Endodermal cell (in vitro differentiated cells): ENCODE data around the gene CLN5. TPM values are rescaled to one million over a fixed set of nuclear protein-coding genes. Genes with fewer than 3 reads are reported as not detected.

ENCODE experiments used
- DNase-seq: peaks from one replicate; pipeline ENCODE4 v3.0.0-alpha.2; 2017
- H3K27ac ChIP-seq: 2 replicates; pipeline ENCODE4 v1.5.1; 2013; ENCODE audit warnings: mild to moderate bottlenecking, low read depth, low read length, moderate library complexity
- H3K27me3 ChIP-seq: 2 replicates; pipeline ENCODE4 v1.6.1; 2013; ENCODE audit warnings: mild to moderate bottlenecking, low read length, moderate library complexity; ENCODE audit not compliant: insufficient read depth, control insufficient read depth, poor library complexity, severe bottlenecking
- H3K36me3 ChIP-seq: 2 replicates; pipeline ENCODE4 v1.7.0; 2013; ENCODE audit warnings: mild to moderate bottlenecking, low read length, moderate library complexity; ENCODE audit not compliant: control insufficient read depth, insufficient read depth
- H3K4me1 ChIP-seq: one replicate; pipeline ENCODE4 v1.7.0; 2013; ENCODE audit warnings: low read length; ENCODE audit not compliant: control insufficient read depth, insufficient read depth
- H3K4me3 ChIP-seq: 2 replicates; pipeline ENCODE4 v1.5.1; 2013; ENCODE audit warnings: mild to moderate bottlenecking, low read length, moderate library complexity
- H3K9ac ChIP-seq: 2 replicates; pipeline ENCODE4 v1.6.1; 2013; ENCODE audit warnings: mild to moderate bottlenecking, low read length, moderate library complexity; ENCODE audit not compliant: poor library complexity, severe bottlenecking; ENCODE audit errors: extremely low read depth
- H3K9me3 ChIP-seq: 2 replicates; pipeline ENCODE4 v1.6.1; 2013; ENCODE audit warnings: mild to moderate bottlenecking, low read length, moderate library complexity; ENCODE audit not compliant: control insufficient read depth
- H3K27ac Mint-ChIP-seq: 2 replicates; pipeline ENCODE4 v1.8.0; 2020; ENCODE audit warnings: mixed read lengths
- H3K27me3 Mint-ChIP-seq: 2 replicates; pipeline ENCODE4 v1.8.0; 2021; ENCODE audit warnings: mild to moderate bottlenecking, mixed read lengths; ENCODE audit not compliant: insufficient read depth
- H3K36me3 Mint-ChIP-seq: 2 replicates; pipeline ENCODE4 v1.8.0; 2020; ENCODE audit warnings: low read depth, mixed read lengths
- H3K4me1 Mint-ChIP-seq: 2 replicates; pipeline ENCODE4 v1.8.0; 2020; ENCODE audit warnings: mixed read lengths
- H3K4me3 Mint-ChIP-seq: 2 replicates; pipeline ENCODE4 v1.8.0; 2020; ENCODE audit warnings: mild to moderate bottlenecking, moderate library complexity, mixed read lengths
- H3K9me3 Mint-ChIP-seq: 2 replicates; pipeline ENCODE4 v1.8.0; 2020; ENCODE audit warnings: mild to moderate bottlenecking, mixed read lengths
- WGBS, 2 experiments: methylation state at CpG; one replicate each; pipeline versions ENCODE4 v1.1.5 to v1.1.7; 2013; ENCODE audit warnings: missing lambda C conversion rate in 2 of 2, mixed read lengths in 1 of 2; ENCODE audit not compliant: insufficient coverage in 1 of 2, insufficient read length in 1 of 2; 5-methylcytosine and 5-hydroxymethylcytosine counted together
- total RNA-seq, 2 donors: library from RNA; stranded (reverse); fragmentation: NEBNext Ultra II Directional in 1 of 2; extraction: Animal tissue kit (Norgen Biotek cat#: 25700) in 1 of 2; gene quantifications; 2 replicates in 1 of 2; 3 replicates in 1 of 2; pipeline ENCODE4 v1.2.1, GENCODE V29; 2021
- TF ChIP-seq, protein P1 (sequence below): fragments of 200-600 bp; sonication (generic); conservative IDR thresholded peaks from 2 replicates; pipeline ENCODE4 v1.5.0; 2021; ENCODE audit warnings: antibody characterized with exemption, mild to moderate bottlenecking

Gene CLN5
- total RNA-seq, 2 donors from 2014 or later, result 13.6 to 13.9 TPM

DNA sequence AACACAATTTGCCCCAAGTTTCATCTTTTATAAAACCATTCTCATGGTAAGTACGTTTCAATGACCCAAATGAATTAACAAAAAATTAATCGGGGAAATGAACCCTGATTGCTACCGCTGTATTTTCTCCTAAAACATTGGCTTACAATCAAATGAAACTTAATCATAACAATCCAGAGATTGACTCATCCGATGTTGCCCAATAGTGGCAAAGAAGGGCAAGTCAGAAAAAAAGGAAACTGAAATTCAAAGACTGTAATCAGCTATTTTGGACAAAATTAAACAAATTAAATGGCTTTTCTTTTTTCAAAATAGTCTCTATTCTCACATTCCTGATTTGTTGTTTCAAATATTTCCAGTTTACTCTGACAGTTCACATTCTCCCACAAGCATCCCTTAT is 47.4 kb upstream of the CLN5 start:
- 92 to 100% methylated on average over 2 to 4 of the region's 4 CpGs for WGBS, 2 experiments
- Mint-ChIP-seq H3K9me3 (no peaks in the 10 kb centered on the region), H3K4me1 (no peaks in the 10 kb centered on the region), H3K36me3 (no peaks in the 10 kb centered on the region), H3K27me3 (no peaks in the 10 kb centered on the region), H3K27ac (no peak overlapping the region), H3K4me3 (no peak overlapping the region)
- TF ChIP-seq, protein P1, sequence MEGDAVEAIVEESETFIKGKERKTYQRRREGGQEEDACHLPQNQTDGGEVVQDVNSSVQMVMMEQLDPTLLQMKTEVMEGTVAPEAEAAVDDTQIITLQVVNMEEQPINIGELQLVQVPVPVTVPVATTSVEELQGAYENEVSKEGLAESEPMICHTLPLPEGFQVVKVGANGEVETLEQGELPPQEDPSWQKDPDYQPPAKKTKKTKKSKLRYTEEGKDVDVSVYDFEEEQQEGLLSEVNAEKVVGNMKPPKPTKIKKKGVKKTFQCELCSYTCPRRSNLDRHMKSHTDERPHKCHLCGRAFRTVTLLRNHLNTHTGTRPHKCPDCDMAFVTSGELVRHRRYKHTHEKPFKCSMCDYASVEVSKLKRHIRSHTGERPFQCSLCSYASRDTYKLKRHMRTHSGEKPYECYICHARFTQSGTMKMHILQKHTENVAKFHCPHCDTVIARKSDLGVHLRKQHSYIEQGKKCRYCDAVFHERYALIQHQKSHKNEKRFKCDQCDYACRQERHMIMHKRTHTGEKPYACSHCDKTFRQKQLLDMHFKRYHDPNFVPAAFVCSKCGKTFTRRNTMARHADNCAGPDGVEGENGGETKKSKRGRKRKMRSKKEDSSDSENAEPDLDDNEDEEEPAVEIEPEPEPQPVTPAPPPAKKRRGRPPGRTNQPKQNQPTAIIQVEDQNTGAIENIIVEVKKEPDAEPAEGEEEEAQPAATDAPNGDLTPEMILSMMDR, result no peak
- H3K4me1 ChIP-seq, result no peaks in the 10 kb centered on the region
- H3K9ac ChIP-seq, result no peak overlapping the region
- DNase-seq, result no peak
- no peaks in the 10 kb centered on the region for H3K27me3 ChIP-seq
- no peak overlapping the region for H3K27ac ChIP-seq
- peaks cover 8% of the 10 kb centered on the region for H3K9me3 ChIP-seq
- H3K4me3 ChIP-seq, result no peak overlapping the region
- no peaks in the 10 kb centered on the region for H3K36me3 ChIP-seq

DNA sequence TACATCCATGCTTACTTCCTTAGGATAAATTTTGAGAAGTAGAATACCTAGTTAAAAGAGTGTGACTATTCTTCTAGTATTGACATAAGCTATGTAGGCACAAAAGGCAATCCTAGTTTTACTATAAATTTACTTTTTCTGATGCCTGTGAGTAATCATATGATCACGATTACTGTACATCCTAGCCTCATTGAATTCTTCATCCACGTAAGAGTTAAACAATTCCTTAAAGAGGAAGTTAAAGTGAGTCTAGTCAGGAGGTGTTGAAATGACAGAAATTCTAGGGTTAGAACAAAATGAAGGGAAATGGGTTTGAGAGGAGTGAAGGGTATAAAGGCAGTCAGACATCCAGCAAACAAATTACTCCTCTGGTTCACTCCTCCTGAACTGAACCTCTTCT is 43.7 kb upstream of the CLN5 start, which contains the start of gene ACOD1:
Gene ACOD1 (plus strand): TSS at position 363 of the 400 bp plus-strand sequence. CDS start 48 bp downstream, outside the sequence.
- H3K36me3 ChIP-seq, result no peaks in the 10 kb centered on the region
- H3K4me3 Mint-ChIP-seq, result no peak within 1 kb of the TSS
- H3K27ac ChIP-seq, result no peak within 1 kb of the TSS
- TF ChIP-seq, protein P1, result no peak
- no peaks in the 10 kb centered on the region for H3K9me3 Mint-ChIP-seq
- no peak within 1 kb of the TSS for H3K27ac Mint-ChIP-seq
- 100% methylated on average over 2 of the region's 2 CpGs; no CpG with 5 or more reads in 1 of the 2 experiments for WGBS, 2 experiments
- H3K27me3 Mint-ChIP-seq, result no peaks in the 10 kb centered on the region
- H3K9ac ChIP-seq, result no peak within 1 kb of the TSS
- H3K4me1 ChIP-seq, result no peaks in the 10 kb centered on the region
- DNase-seq, result no peak
- no peaks in the 10 kb centered on the region for H3K36me3 Mint-ChIP-seq
- peaks cover 4% of the 10 kb centered on the region for H3K27me3 ChIP-seq
- H3K9me3 ChIP-seq, result peaks cover 8% of the 10 kb centered on the region
- H3K4me1 Mint-ChIP-seq, result no peaks in the 10 kb centered on the region
- H3K4me3 ChIP-seq, result no peak within 1 kb of the TSS

DNA sequence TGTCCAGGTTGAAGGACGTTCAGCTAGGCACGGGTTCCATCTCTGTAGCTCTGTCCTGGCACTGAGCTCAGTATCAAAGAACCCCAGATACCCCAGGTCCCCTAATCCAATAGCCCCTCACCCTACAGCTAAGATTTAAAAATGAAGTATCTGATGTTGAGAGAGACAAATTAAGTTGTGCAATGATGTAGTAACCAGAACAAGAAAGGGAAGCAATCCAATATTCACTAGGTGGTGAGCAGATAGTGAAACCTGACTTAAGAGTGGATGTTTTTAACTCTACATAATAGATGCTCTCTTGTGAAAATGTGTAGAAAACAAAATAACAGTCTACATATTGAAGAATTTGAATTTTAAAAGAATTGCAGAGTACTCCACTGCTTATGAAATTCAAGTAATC is 41.8 kb upstream of the CLN5 start:
- H3K9ac ChIP-seq, result no peak overlapping the region
- no peak overlapping the region for H3K27ac ChIP-seq
- H3K27ac Mint-ChIP-seq, result no peak overlapping the region
- no peaks in the 10 kb centered on the region for H3K4me1 ChIP-seq
- H3K27me3 Mint-ChIP-seq, result no peaks in the 10 kb centered on the region
- no peak overlapping the region for H3K4me3 ChIP-seq
- peaks cover 11% of the 10 kb centered on the region for H3K27me3 ChIP-seq
- H3K9me3 ChIP-seq, result peaks cover 8% of the 10 kb centered on the region
- H3K4me3 Mint-ChIP-seq, result no peak overlapping the region
- no peaks in the 10 kb centered on the region for H3K36me3 ChIP-seq
- H3K4me1 Mint-ChIP-seq, result no peaks in the 10 kb centered on the region
- H3K9me3 Mint-ChIP-seq, result no peaks in the 10 kb centered on the region
- no peak for DNase-seq
- WGBS, 2 experiments, result 87% methylated on average over 2 of the region's 2 CpGs; no CpG with 5 or more reads in 1 of the 2 experiments
- TF ChIP-seq, protein P1, result no peak
- H3K36me3 Mint-ChIP-seq, result no peaks in the 10 kb centered on the region
